Naive thymus-derived CD4-positive, alpha-beta T cell (primary cell): ENCODE measurements around the gene CCDC57. TPM values are rescaled to one million over a fixed set of nuclear protein-coding genes. Genes with fewer than 3 reads are reported as not detected.
A peak's percentile ranks its signal among the peaks of the same experiment; 100 is the strongest.

Experiments
- ATAC-seq: fragments of 150-1000 bp; cut with Tn5 transposase; 2 replicates; pipeline ENCODE4 v1.10.0; 2021; ENCODE audit warnings: mild to moderate bottlenecking, moderate library complexity
- CTCF ChIA-PET: fragments of 350-600 bp; sonication (Branson Sonifier 250); formaldehyde crosslinking; loops from one replicate; lab custom pipeline; 2021; ENCODE audit warnings: antibody characterized with exemption; lab: Charles Lee
- POLR2A ChIA-PET: fragments of 350-600 bp; sonication (Branson Sonifier 250); formaldehyde crosslinking; loops from one replicate; lab custom pipeline; 2021; ENCODE audit warnings: antibody characterized with exemption, inconsistent platforms; lab: Charles Lee
- DNase-seq, 9 donors: peaks; one replicate each; pipeline versions ENCODE4 v3.0.0 to v3.0.0-alpha.2; 2020 to 2022; ENCODE audit warnings: mixed read lengths in 1 of 9
- H3K27ac ChIP-seq: one replicate; pipeline ENCODE4 v1.7.0; 2013; ENCODE audit warnings: mild to moderate bottlenecking, low read depth, low read length, moderate library complexity
- H3K27me3 ChIP-seq, 2 donors: one replicate each; pipeline ENCODE4 v1.7.0; 2013; ENCODE audit warnings: low read length in 2 of 2, mild to moderate bottlenecking in 2 of 2, moderate library complexity in 2 of 2; ENCODE audit not compliant: control insufficient read depth in 2 of 2, insufficient read depth in 2 of 2
- H3K36me3 ChIP-seq, 3 experiments: 1 replicate in 2 of 3; 2 replicates in 1 of 3; pipeline ENCODE4 v1.7.0; 2013; ENCODE audit warnings: low read length in 3 of 3, mild to moderate bottlenecking in 3 of 3, moderate library complexity in 1 of 3; ENCODE audit not compliant: insufficient read depth in 3 of 3, control insufficient read depth in 2 of 3
- H3K4me1 ChIP-seq, 2 donors: one replicate each; pipeline ENCODE4 v1.7.0; 2013; ENCODE audit warnings: low read length in 2 of 2, mild to moderate bottlenecking in 2 of 2, moderate library complexity in 1 of 2; ENCODE audit not compliant: control insufficient read depth in 2 of 2, insufficient read depth in 2 of 2
- H3K4me3 ChIP-seq: 2 replicates; pipeline ENCODE4 v1.7.0; 2013; ENCODE audit warnings: mild to moderate bottlenecking, low read length
- H3K9me3 ChIP-seq, 3 experiments: 1 replicate in 2 of 3; 2 replicates in 1 of 3; pipeline ENCODE4 v1.7.0; 2013; ENCODE audit warnings: low read length in 3 of 3; ENCODE audit not compliant: control insufficient read depth in 2 of 3
- H3K27ac Mint-ChIP-seq, 9 donors: one replicate each; pipeline ENCODE4 v1.8.0; 2020 to 2022; ENCODE audit warnings: mixed read lengths in 9 of 9, mild to moderate bottlenecking in 8 of 9, moderate library complexity in 5 of 9, inconsistent platforms in 2 of 9
- H3K27me3 Mint-ChIP-seq, 5 donors: one replicate each; pipeline ENCODE4 v1.8.0; 2021 to 2022; ENCODE audit warnings: mixed read lengths in 5 of 5, mild to moderate bottlenecking in 1 of 5
- H3K36me3 Mint-ChIP-seq, 5 donors: one replicate each; pipeline ENCODE4 v1.8.0; 2020 to 2022; ENCODE audit warnings: mixed read lengths in 5 of 5, mild to moderate bottlenecking in 3 of 5, inconsistent platforms in 1 of 5
- H3K4me1 Mint-ChIP-seq, 7 donors: one replicate each; pipeline ENCODE4 v1.8.0; 2020 to 2022; ENCODE audit warnings: mixed read lengths in 7 of 7, mild to moderate bottlenecking in 3 of 7, inconsistent platforms in 1 of 7
- H3K4me3 Mint-ChIP-seq, 10 donors: one replicate each; pipeline ENCODE4 v1.8.0; 2020 to 2022; ENCODE audit warnings: mild to moderate bottlenecking in 10 of 10, mixed read lengths in 10 of 10, moderate library complexity in 6 of 10, inconsistent platforms in 2 of 10
- H3K9me3 Mint-ChIP-seq, 11 donors: one replicate each; pipeline ENCODE4 v1.8.0; 2020 to 2022; ENCODE audit warnings: mixed read lengths in 11 of 11, mild to moderate bottlenecking in 4 of 11, inconsistent platforms in 1 of 11, moderate library complexity in 1 of 11
- intact Hi-C, 2 donors: fragments of 100-400 bp; cut with micrococcal nuclease; formaldehyde crosslinking; loops; one replicate each; pipeline ENCODE4 v1.15.1; 2023
- microRNA-seq: library from miRNA; unstranded; fragments of <30 nt; microRNA quantifications from one replicate; pipeline ENCODE4 v1.2.0, GENCODE V29; 2022; ENCODE audit warnings: borderline microRNAs expressed
- polyA plus RNA-seq, 2 donors: library from polyadenylated mRNA; unstranded; fragments of 300-500 nt; fragmentation: Illumina TruSeq; gene quantifications; one replicate each; pipeline ENCODE4 v1.2.3, GENCODE V29; 2021
- total RNA-seq, 6 experiments: library from RNA in 5 of 6; stranded (reverse) in 5 of 6; gene quantifications; 1 replicate in 5 of 6; 2 replicates in 1 of 6; pipeline ENCODE4 v1.2.3 and lab custom pipeline; 2021 to 2026

CCDC57 gene
- total and polyA plus RNA-seq, 7 experiments from 2014 or later: 32.1 to 127 (median 92.1) TPM

DNA sequence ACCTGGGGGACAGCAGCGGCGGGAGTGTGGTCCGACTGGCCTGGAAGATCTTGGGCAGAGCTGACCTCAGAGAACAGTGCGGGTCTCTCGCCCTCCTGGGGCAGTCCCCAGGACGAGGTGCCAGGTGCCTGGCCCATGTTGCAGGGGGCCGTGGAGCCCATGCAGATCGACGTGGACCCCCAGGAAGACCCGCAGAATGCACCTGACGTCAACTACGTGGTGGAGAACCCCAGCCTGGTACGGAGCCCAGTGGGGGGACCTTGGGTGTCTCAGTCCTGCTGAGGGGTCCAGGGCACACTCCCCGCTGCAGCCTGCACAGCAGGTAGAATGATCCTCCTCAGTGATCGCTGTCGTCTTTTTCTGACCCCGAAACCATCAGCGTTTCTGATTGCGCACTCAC is 159.5 kb downstream of the CCDC57 start:
- CTCF ChIA-PET: no interaction called here
- Histone ChIP-seq H3K36me3 (peaks cover 0 to 67% (median 14%) of the 10 kb centered on the region in 3 experiments), H3K27me3 (no peaks in the 10 kb centered on the region), H3K9me3 (no peaks in the 10 kb centered on the region), H3K27ac (peak overlapping the region; percentile 72), H3K4me3 (peak overlapping the region; percentile 74), H3K4me1 (peaks cover 18 to 31% of the 10 kb centered on the region in 2 donors)
- DNase-seq (no peak), ATAC-seq (no peak)
- no peaks in the 10 kb centered on the region for H3K27me3 Mint-ChIP-seq
- peaks cover 0 to 5% (median 0%) of the 10 kb centered on the region in 5 donors for H3K36me3 Mint-ChIP-seq
- H3K4me3 Mint-ChIP-seq: peak overlapping the region; percentile 60 to 85 (median 74)
- H3K9me3 Mint-ChIP-seq: no peaks in the 10 kb centered on the region
- intact Hi-C loops: no loop called here
- POLR2A ChIA-PET: interaction anchor here (0.7 to 7.7 kb wide), 5 partner anchors 9 to 46 kb away, joined by 4 to 54 read pairs (median 5); partner anchors contain the start of genes DCXR and DUS1L
- H3K27ac Mint-ChIP-seq: peak overlapping the region in 6 of 9 donors; percentile 21 to 72 (median 59)
- H3K4me1 Mint-ChIP-seq: peaks cover 0 to 28% (median 12%) of the 10 kb centered on the region in 7 donors

GRCh38 chr17:82052638-82053059 is 160.0 kb downstream of the CCDC57 start:
- no peaks in the 10 kb centered on the region for H3K27me3 Mint-ChIP-seq
- peaks cover 0 to 2% (median 0%) of the 10 kb centered on the region in 5 donors for H3K36me3 Mint-ChIP-seq
- POLR2A ChIA-PET: interaction anchor here (0.6 to 7.7 kb wide), 7 partner anchors 7 to 53 kb away, joined by 3 to 54 read pairs (median 4); partner anchors contain the start of genes DCXR and DUS1L
- peak overlapping the region; percentile 74 for H3K4me3 ChIP-seq
- H3K4me3 Mint-ChIP-seq: peak overlapping the region; percentile 60 to 85 (median 74)
- ATAC-seq: no peak
- peak overlapping the region; percentile 72 for H3K27ac ChIP-seq
- intact Hi-C loops: no loop called here
- H3K27ac Mint-ChIP-seq: peak overlapping the region in 4 of 9 donors; percentile 29 to 81 (median 56)
- H3K4me1 Mint-ChIP-seq: peaks cover 1 to 28% (median 12%) of the 10 kb centered on the region in 7 donors
- no peaks in the 10 kb centered on the region for H3K27me3 ChIP-seq
- peaks cover 18 to 31% of the 10 kb centered on the region in 2 donors for H3K4me1 ChIP-seq
- peaks cover 0 to 67% (median 10%) of the 10 kb centered on the region in 3 experiments for H3K36me3 ChIP-seq
- no peak for DNase-seq
- H3K9me3 Mint-ChIP-seq: no peaks in the 10 kb centered on the region
- no peaks in the 10 kb centered on the region for H3K9me3 ChIP-seq
- CTCF ChIA-PET: interaction anchor here (0.6 kb wide), 1 partner anchor 67 kb away, joined by 9 read pairs; no protein-coding TSS in a partner anchor

- DNase-seq: peak; percentile 68 to 87 (median 80)
- peak within 1 kb of the TSS; percentile 74 for H3K4me3 ChIP-seq
- peaks cover 5 to 28% (median 13%) of the 10 kb centered on the region in 7 donors for H3K4me1 Mint-ChIP-seq
- ChIA-PET POLR2A (interaction anchor here (0.6 to 7.7 kb wide), 7 partner anchors 8 to 54 kb away, joined by 3 to 54 read pairs (median 3); partner anchors contain the start of genes DCXR and DUS1L), CTCF (interaction anchor here (0.6 kb wide), 1 partner anchor 68 kb away, joined by 9 read pairs; no protein-coding TSS in a partner anchor)
- intact Hi-C loops: loop anchor here (1.0 kb wide), 4 partner anchors 13 to 46 kb away; partner anchors contain the start of genes DCXR (in 2 of the 2), DUS1L (in 1 of the 2), FASN (in 1 of the 2) and LRRC45 (in 1 of the 2)
- H3K27me3 Mint-ChIP-seq: no peaks in the 10 kb centered on the region
- no peaks in the 10 kb centered on the region for H3K27me3 ChIP-seq
- H3K4me1 ChIP-seq: peaks cover 18 to 31% of the 10 kb centered on the region in 2 donors
- no peaks in the 10 kb centered on the region for H3K9me3 Mint-ChIP-seq
- no peaks in the 10 kb centered on the region for H3K9me3 ChIP-seq
- peak; percentile 91 for ATAC-seq
- peaks cover 0 to 6% (median 0%) of the 10 kb centered on the region in 5 donors for H3K36me3 Mint-ChIP-seq
- H3K4me3 Mint-ChIP-seq: peak within 1 kb of the TSS; percentile 60 to 92 (median 86)
- H3K27ac ChIP-seq: peak within 1 kb of the TSS; percentile 72
- peaks cover 0 to 67% (median 10%) of the 10 kb centered on the region in 3 experiments for H3K36me3 ChIP-seq
- H3K27ac Mint-ChIP-seq: peak within 1 kb of the TSS in 8 of 9 donors; percentile 51 to 91 (median 78)
Observed at GRCh38 chr17:82051776-82052637, 160.6 kb downstream of the CCDC57 start, which contains the start of the genes GPS1 and RFNG. Gene GPS1, plus strand, starts transcription at chr17:82051898. Its CDS starts 34 bp downstream, at chr17:82051932. Gene RFNG, minus strand, starts transcription at chr17:82051811. Its CDS starts 45 bp downstream, at chr17:82051766.

Small RNA genes within 50 kb of the gene (microRNA-seq; reads per million reads assigned to microRNA genes)
- gene MIR6787: not detected

Other genes with a start within 250 kb of the CCDC57 start
- 10 to 100 TPM; 36.4 to 46.7 (median 46.0) TPM for gene ASPSCR1, start 235.2 kb downstream of the CCDC57 start, total RNA-seq
- gene ASPSCR1, start 235.2 kb downstream of the CCDC57 start, polyA plus RNA-seq: 10 to 100 TPM; 24.2 to 36.6 TPM
- gene CENPX, start 190.0 kb downstream of the CCDC57 start, total RNA-seq: 10 to 100 TPM; 25.5 to 71.8 (median 31.8) TPM
- 10 to 100 TPM; 62.3 to 72.7 TPM for gene CENPX, start 190.0 kb downstream of the CCDC57 start, polyA plus RNA-seq
- gene LRRC45, start 189.5 kb downstream of the CCDC57 start, total RNA-seq: 10 to 100 TPM in 4 of 5 experiments, 1 to 10 TPM in 1; 9.2 to 39.1 (median 15.0) TPM
- 1 to 10 TPM; 4.1 to 6.3 TPM for gene LRRC45, start 189.5 kb downstream of the CCDC57 start, polyA plus RNA-seq
- 1 to 10 TPM; 1.3 to 8.5 (median 2.1) TPM for gene RAC3, start 181.2 kb downstream of the CCDC57 start, total RNA-seq
- gene RAC3, start 181.2 kb downstream of the CCDC57 start, polyA plus RNA-seq: not detected
- gene DCXR, start 175.1 kb downstream of the CCDC57 start, total RNA-seq: 100 to 1,000 TPM in 1 of 5 experiments, 10 to 100 TPM in 4; 63.0 to 130 (median 83.6) TPM
- 100 to 1,000 TPM; 164 to 228 TPM for gene DCXR, start 175.1 kb downstream of the CCDC57 start, polyA plus RNA-seq
- 10 to 100 TPM; 25.0 to 45.5 (median 31.5) TPM for gene RFNG, start 161.0 kb downstream of the CCDC57 start, total RNA-seq
- gene RFNG, start 161.0 kb downstream of the CCDC57 start, polyA plus RNA-seq: 1 to 10 TPM; 4.2 to 6.7 TPM
- 10 to 100 TPM; 68.3 to 88.1 (median 71.7) TPM for gene GPS1, start 160.9 kb downstream of the CCDC57 start, total RNA-seq
- 100 to 1,000 TPM; 105 to 124 TPM for gene GPS1, start 160.9 kb downstream of the CCDC57 start, polyA plus RNA-seq
- 100 to 1,000 TPM; 127 to 157 (median 147) TPM for gene DUS1L, start 147.0 kb downstream of the CCDC57 start, total RNA-seq
- gene DUS1L, start 147.0 kb downstream of the CCDC57 start, polyA plus RNA-seq: 100 to 1,000 TPM in 1 of 2 donors, 10 to 100 TPM in 1; 52.9 to 110 TPM
- 100 to 1,000 TPM in 2 of 5 experiments, 10 to 100 TPM in 3; 24.3 to 168 (median 59.0) TPM for gene FASN, start 114.6 kb downstream of the CCDC57 start, total RNA-seq
- gene FASN, start 114.6 kb downstream of the CCDC57 start, polyA plus RNA-seq: 1 to 10 TPM in 1 of 2 donors, under 1 TPM in 1; 0.96 to 1.5 TPM
- gene SLC16A3, start 16.2 kb upstream of the CCDC57 start, total RNA-seq: 100 to 1,000 TPM in 2 of 5 experiments, 10 to 100 TPM in 3; 14.6 to 264 (median 67.0) TPM
- 1 to 10 TPM; 1.4 to 1.9 TPM for gene SLC16A3, start 16.2 kb upstream of the CCDC57 start, polyA plus RNA-seq
- 100 to 1,000 TPM; 144 to 249 (median 176) TPM for gene CSNK1D, start 60.9 kb upstream of the CCDC57 start, total RNA-seq
- gene CSNK1D, start 60.9 kb upstream of the CCDC57 start, polyA plus RNA-seq: 10 to 100 TPM; 46.1 to 81.3 TPM
- gene CD7, start 104.8 kb upstream of the CCDC57 start, total RNA-seq: 100 to 1,000 TPM in 3 of 5 experiments, 10 to 100 TPM in 2; 61.9 to 390 (median 165) TPM
- gene CD7, start 104.8 kb upstream of the CCDC57 start, polyA plus RNA-seq: 100 to 1,000 TPM; 169 to 183 TPM
- gene SECTM1, start 120.9 kb upstream of the CCDC57 start, total RNA-seq: 10 to 100 TPM in 2 of 5 experiments, 1 to 10 TPM in 3; 2.3 to 32.4 (median 5.1) TPM
- 1 to 10 TPM; 1.5 to 3.2 TPM for gene SECTM1, start 120.9 kb upstream of the CCDC57 start, polyA plus RNA-seq
- not detected for gene TEX19, start 146.4 kb upstream of the CCDC57 start, total RNA-seq
- not detected for gene TEX19, start 146.4 kb upstream of the CCDC57 start, polyA plus RNA-seq
- gene UTS2R, start 158.9 kb upstream of the CCDC57 start, total RNA-seq: not detected
- gene UTS2R, start 158.9 kb upstream of the CCDC57 start, polyA plus RNA-seq: not detected
- gene HEXD, start 205.5 kb upstream of the CCDC57 start, total RNA-seq: 100 to 1,000 TPM in 2 of 5 experiments, 10 to 100 TPM in 3; 62.7 to 153 (median 66.9) TPM
- 10 to 100 TPM; 12.5 to 18.1 TPM for gene HEXD, start 205.5 kb upstream of the CCDC57 start, polyA plus RNA-seq
- gene OGFOD3, start 205.7 kb upstream of the CCDC57 start, total RNA-seq: 10 to 100 TPM; 21.9 to 34.6 (median 32.3) TPM
- gene OGFOD3, start 205.7 kb upstream of the CCDC57 start, polyA plus RNA-seq: 10 to 100 TPM; 29.7 to 42.1 TPM
- gene CYBC1, start 237.9 kb upstream of the CCDC57 start, total RNA-seq: 100 to 1,000 TPM; 112 to 385 (median 199) TPM
- gene CYBC1, start 237.9 kb upstream of the CCDC57 start, polyA plus RNA-seq: 100 to 1,000 TPM; 168 to 178 TPM
- 100 to 1,000 TPM in 1 of 5 experiments, 10 to 100 TPM in 4; 59.8 to 188 (median 67.1) TPM for gene NARF, start 245.9 kb upstream of the CCDC57 start, total RNA-seq
- 100 to 1,000 TPM; 102 to 103 TPM for gene NARF, start 245.9 kb upstream of the CCDC57 start, polyA plus RNA-seq